Measurements from ENCODE around the gene MDM4. TPM values are rescaled to one million over a fixed set of nuclear protein-coding genes. Genes with fewer than 3 reads are reported as not detected.

The MDM4 gene
- total and polyA plus RNA-seq, 2 donors (not counting 1 experiment from before 2014, with no cell fraction given): 46.6 to 374 TPM

DNA sequence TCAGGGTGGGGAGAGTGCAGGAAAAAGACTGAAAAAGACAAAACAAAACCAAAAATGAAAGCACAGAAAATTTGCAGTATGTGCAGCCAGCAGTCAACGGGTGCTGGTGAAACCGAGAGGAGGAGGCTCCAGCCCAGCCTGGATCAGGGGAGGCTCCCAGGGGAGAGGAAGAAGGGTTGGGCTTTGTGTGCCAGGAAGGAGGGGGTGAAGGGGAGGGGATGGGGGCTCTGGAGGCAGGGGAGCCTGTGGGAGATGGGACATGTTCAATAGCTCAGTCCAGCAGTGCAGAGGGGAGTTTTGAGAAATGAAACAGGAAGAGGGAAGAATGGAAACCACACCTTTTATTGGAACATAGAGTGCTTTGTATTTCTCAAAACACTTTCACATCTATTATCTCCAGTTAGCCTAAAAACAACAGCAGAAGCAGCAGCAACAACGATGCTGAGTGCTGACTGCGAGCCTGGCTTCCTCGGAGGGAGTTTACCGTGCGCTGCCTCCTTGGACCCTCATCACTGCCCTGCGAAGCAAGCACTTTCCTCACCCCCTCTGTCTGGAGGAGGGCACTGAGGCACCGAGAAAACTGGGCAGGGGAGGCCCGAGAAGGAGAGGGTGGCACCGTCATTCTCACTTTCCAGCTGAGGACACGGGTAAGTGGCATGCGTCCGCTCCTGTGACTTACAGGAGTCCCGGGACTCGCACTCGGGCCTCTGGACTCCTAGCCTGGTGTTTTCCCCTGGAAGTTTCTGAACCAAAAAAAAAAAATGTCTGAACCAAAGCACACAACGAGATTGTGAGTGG, 62.9 kb downstream of the MDM4 start:
- Histone ChIP-seq H3K27me3 (replicated peaks in 1 of 4; ENCODE audit: control extremely low read depth in 1 of 4, control insufficient read depth in 3 of 4, insufficient read depth in 4 of 4, low read length in 3 of 4) (no peaks in the 10 kb centered on the region), H3K4me1 (ENCODE audit: control insufficient read depth in 2 of 2, insufficient read depth in 2 of 2, low read length in 2 of 2) (peaks cover 41 to 46% of the 10 kb centered on the region in 2 donors), H3K36me3 (replicated peaks in 1 of 2; ENCODE audit: control extremely low read depth in 1 of 2, control insufficient read depth in 1 of 2, extremely low read depth in 1 of 2, insufficient read depth in 2 of 2, low read length in 1 of 2) (peaks cover 0 to 3% of the 10 kb centered on the region in 2 experiments), H3K79me2 (ENCODE audit: control insufficient read depth, insufficient read depth, low read length) (peaks cover 19% of the 10 kb centered on the region), H3K4me2 (replicated peaks; ENCODE audit: low read depth, low read length, poor library complexity, severe bottlenecking) (peak overlapping the region; percentile 84), H3K4me3 (ENCODE audit: control extremely low read depth in 1 of 5, extremely low read depth in 1 of 5, insufficient read depth in 1 of 5, low read depth in 2 of 5, low read length in 4 of 5) (peak overlapping the region in 4 of 5 experiments; percentile 41 to 68 (median 48)), H4K20me1 (ENCODE audit: control insufficient read depth, insufficient read depth, low read length, poor library complexity, severe bottlenecking) (no peaks in the 10 kb centered on the region), H3K27ac (ENCODE audit: low read length in 2 of 2) (peak overlapping the region; percentile 79 to 81), H3K9ac (ENCODE audit: low read length) (peak overlapping the region; percentile 59), H2AFZ (ENCODE audit: insufficient read depth, low read depth, low read length, poor library complexity, severe bottlenecking) (peak overlapping the region; percentile 80), H3K9me3 (ENCODE audit: control extremely low read depth in 1 of 3, control insufficient read depth in 2 of 3, insufficient read depth in 1 of 3, low read length in 2 of 3) (no peaks in the 10 kb centered on the region)
- peaks cover 50% of the 10 kb centered on the region for H3K4me1 Mint-ChIP-seq
- H3K4me3 Mint-ChIP-seq: peak overlapping the region; percentile 83
- peak overlapping the region; percentile 90 for H3K27ac Mint-ChIP-seq
- ChIA-PET POLR2A (interaction anchor here (0.7 kb wide), 1 partner anchor 13 kb away, joined by 3 read pairs; no protein-coding TSS in a partner anchor), CTCF (interaction anchor here (1.0 to 4.0 kb wide), 6 partner anchors 9 to 228 kb away, joined by 3 to 31 read pairs (median 7); no protein-coding TSS in a partner anchor)
- H3K9me3 Mint-ChIP-seq (ENCODE audit: insufficient read depth): no peaks in the 10 kb centered on the region
- no peaks in the 10 kb centered on the region for H3K27me3 Mint-ChIP-seq
- 59% methylated on average over 18 of the region's 18 CpGs for WGBS (ENCODE audit: insufficient coverage)
- ATAC-seq (ENCODE audit: low read depth): peak; percentile 73
- TF ChIP-seq, protein P1, sequence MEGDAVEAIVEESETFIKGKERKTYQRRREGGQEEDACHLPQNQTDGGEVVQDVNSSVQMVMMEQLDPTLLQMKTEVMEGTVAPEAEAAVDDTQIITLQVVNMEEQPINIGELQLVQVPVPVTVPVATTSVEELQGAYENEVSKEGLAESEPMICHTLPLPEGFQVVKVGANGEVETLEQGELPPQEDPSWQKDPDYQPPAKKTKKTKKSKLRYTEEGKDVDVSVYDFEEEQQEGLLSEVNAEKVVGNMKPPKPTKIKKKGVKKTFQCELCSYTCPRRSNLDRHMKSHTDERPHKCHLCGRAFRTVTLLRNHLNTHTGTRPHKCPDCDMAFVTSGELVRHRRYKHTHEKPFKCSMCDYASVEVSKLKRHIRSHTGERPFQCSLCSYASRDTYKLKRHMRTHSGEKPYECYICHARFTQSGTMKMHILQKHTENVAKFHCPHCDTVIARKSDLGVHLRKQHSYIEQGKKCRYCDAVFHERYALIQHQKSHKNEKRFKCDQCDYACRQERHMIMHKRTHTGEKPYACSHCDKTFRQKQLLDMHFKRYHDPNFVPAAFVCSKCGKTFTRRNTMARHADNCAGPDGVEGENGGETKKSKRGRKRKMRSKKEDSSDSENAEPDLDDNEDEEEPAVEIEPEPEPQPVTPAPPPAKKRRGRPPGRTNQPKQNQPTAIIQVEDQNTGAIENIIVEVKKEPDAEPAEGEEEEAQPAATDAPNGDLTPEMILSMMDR (IDR thresholded peaks at IDR 0.05): no peak
- no peak for TF ChIP-seq EZH2 (IDR thresholded peaks at IDR 0.05; ENCODE audit: borderline replicate concordance, insufficient read depth, low read depth, low read length, poor library complexity, severe bottlenecking)
- intact Hi-C loops (cut with micrococcal nuclease): no loop called here
- DNase-seq: peak; percentile 60

DNA sequence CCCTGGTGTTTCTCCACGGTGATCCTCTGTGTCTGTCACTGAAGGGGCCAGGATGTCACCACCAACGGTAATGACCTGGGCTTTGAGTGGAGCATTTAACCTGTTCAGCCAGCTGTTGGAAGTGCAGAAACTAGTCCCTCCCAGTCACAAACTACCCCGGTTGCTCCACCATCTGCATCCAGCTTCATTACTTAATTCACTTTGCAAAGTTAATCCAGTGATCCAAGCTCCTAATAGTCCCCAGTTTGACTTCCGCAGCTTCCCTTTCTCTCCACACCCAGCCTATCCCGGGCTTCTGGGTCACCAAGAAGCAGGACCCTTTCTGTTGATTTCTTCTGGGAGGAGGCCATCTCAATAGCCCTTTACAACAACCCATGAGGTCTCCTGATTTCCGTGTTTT, 63.5 kb downstream of the MDM4 start:
- no peaks in the 10 kb centered on the region for H3K27me3 Mint-ChIP-seq
- WGBS (ENCODE audit: insufficient coverage): 93% methylated on average over 5 of the region's 6 CpGs
- no peaks in the 10 kb centered on the region for H3K9me3 ChIP-seq (ENCODE audit: control extremely low read depth in 1 of 3, control insufficient read depth in 2 of 3, insufficient read depth in 1 of 3, low read length in 2 of 3)
- H3K27me3 ChIP-seq (replicated peaks in 1 of 4; ENCODE audit: control extremely low read depth in 1 of 4, control insufficient read depth in 3 of 4, insufficient read depth in 4 of 4, low read length in 3 of 4): no peaks in the 10 kb centered on the region
- CTCF ChIA-PET: interaction anchor here (0.7 to 4.0 kb wide), 4 partner anchors 13 to 227 kb away, joined by 3 to 31 read pairs (median 10); no protein-coding TSS in a partner anchor
- peak overlapping the region; percentile 84 for H3K4me2 ChIP-seq (replicated peaks; ENCODE audit: low read depth, low read length, poor library complexity, severe bottlenecking)
- H2AFZ ChIP-seq (ENCODE audit: insufficient read depth, low read depth, low read length, poor library complexity, severe bottlenecking): peak overlapping the region; percentile 80
- H3K4me3 ChIP-seq (ENCODE audit: control extremely low read depth in 1 of 5, extremely low read depth in 1 of 5, insufficient read depth in 1 of 5, low read depth in 2 of 5, low read length in 4 of 5): peak overlapping the region in 4 of 5 experiments; percentile 41 to 68 (median 48)
- H3K27ac ChIP-seq (ENCODE audit: low read length in 2 of 2): peak overlapping the region; percentile 79 to 81
- DNase-seq: no peak
- peaks cover 0 to 6% of the 10 kb centered on the region in 2 experiments for H3K36me3 ChIP-seq (replicated peaks in 1 of 2; ENCODE audit: control extremely low read depth in 1 of 2, control insufficient read depth in 1 of 2, extremely low read depth in 1 of 2, insufficient read depth in 2 of 2, low read length in 1 of 2)
- H3K9me3 Mint-ChIP-seq (ENCODE audit: insufficient read depth): no peaks in the 10 kb centered on the region
- peak overlapping the region; percentile 59 for H3K9ac ChIP-seq (ENCODE audit: low read length)
- intact Hi-C loops (cut with micrococcal nuclease): no loop called here
- POLR2A ChIA-PET: interaction anchor here (0.7 kb wide), 1 partner anchor 14 kb away, joined by 3 read pairs; no protein-coding TSS in a partner anchor
- peak overlapping the region; percentile 83 for H3K4me3 Mint-ChIP-seq
- TF ChIP-seq EZH2 (IDR thresholded peaks at IDR 0.05; ENCODE audit: borderline replicate concordance, insufficient read depth, low read depth, low read length, poor library complexity, severe bottlenecking): no peak
- TF ChIP-seq, protein P1 (IDR thresholded peaks at IDR 0.05): no peak
- H3K4me1 ChIP-seq (ENCODE audit: control insufficient read depth in 2 of 2, insufficient read depth in 2 of 2, low read length in 2 of 2): peaks cover 43 to 52% of the 10 kb centered on the region in 2 donors
- no peak for ATAC-seq (ENCODE audit: low read depth)
- peak overlapping the region; percentile 90 for H3K27ac Mint-ChIP-seq
- H3K4me1 Mint-ChIP-seq: peaks cover 54% of the 10 kb centered on the region
- H3K79me2 ChIP-seq (ENCODE audit: control insufficient read depth, insufficient read depth, low read length): peaks cover 22% of the 10 kb centered on the region
- no peaks in the 10 kb centered on the region for H4K20me1 ChIP-seq (ENCODE audit: control insufficient read depth, insufficient read depth, low read length, poor library complexity, severe bottlenecking)
